ENCODE measurements around the gene SHANK1.
"Not testable (repeated sequence)": the region's sequence is repeated elsewhere in the genome, so short reads cannot be mapped to it uniquely, and the experiment has no call there.

GRCh38 chr19:50747141-50747540 is 27.5 kb upstream of the SHANK1 start:
- not testable (repeated sequence) for TF ChIP-seq POLR2A, CTCF, EP300 (IDR thresholded peaks at IDR 0.05)

Measured in upper lobe of left lung (tissue), 4 donors.